Measurements from ENCODE around the gene PPM1H. TPM values are rescaled to one million over a fixed set of nuclear protein-coding genes. Genes with fewer than 3 reads are reported as not detected.

The PPM1H gene
- total RNA-seq, 1 experiment from 2014 or later, result 0.04 TPM

GRCh38 chr12:62787611-62788010 is 147.3 kb downstream of the PPM1H start:
- ChIA-PET CTCF (no interaction called here), POLR2A (ENCODE audit: low non-redundant PET) (no interaction called here)
- Histone ChIP-seq H3K4me1 (ENCODE audit: insufficient read depth, low read length, poor library complexity, severe bottlenecking) (no peaks in the 10 kb centered on the region), H3K27ac (ENCODE audit: low read depth, low read length, poor library complexity, severe bottlenecking) (no peak overlapping the region), H3K4me3 (ENCODE audit: low read depth, low read length, poor library complexity, severe bottlenecking) (no peak overlapping the region), H3K36me3 (ENCODE audit: insufficient read depth, low read length, poor library complexity, severe bottlenecking) (no peaks in the 10 kb centered on the region), H3K27me3 (replicated peaks; ENCODE audit: insufficient read depth, low read depth, low read length, poor library complexity) (no peaks in the 10 kb centered on the region), H3K9me3 (ENCODE audit: low read depth, low read length, poor library complexity, severe bottlenecking) (no peaks in the 10 kb centered on the region)
- intact Hi-C loops (cut with micrococcal nuclease; ENCODE audit: unreplicated experiment), result no loop called here
- no peak for TF ChIP-seq EZH2 (IDR thresholded peaks at IDR 0.05; ENCODE audit: borderline replicate concordance, low read depth, low read length, poor library complexity, severe bottlenecking)
- TF ChIP-seq, protein P1, sequence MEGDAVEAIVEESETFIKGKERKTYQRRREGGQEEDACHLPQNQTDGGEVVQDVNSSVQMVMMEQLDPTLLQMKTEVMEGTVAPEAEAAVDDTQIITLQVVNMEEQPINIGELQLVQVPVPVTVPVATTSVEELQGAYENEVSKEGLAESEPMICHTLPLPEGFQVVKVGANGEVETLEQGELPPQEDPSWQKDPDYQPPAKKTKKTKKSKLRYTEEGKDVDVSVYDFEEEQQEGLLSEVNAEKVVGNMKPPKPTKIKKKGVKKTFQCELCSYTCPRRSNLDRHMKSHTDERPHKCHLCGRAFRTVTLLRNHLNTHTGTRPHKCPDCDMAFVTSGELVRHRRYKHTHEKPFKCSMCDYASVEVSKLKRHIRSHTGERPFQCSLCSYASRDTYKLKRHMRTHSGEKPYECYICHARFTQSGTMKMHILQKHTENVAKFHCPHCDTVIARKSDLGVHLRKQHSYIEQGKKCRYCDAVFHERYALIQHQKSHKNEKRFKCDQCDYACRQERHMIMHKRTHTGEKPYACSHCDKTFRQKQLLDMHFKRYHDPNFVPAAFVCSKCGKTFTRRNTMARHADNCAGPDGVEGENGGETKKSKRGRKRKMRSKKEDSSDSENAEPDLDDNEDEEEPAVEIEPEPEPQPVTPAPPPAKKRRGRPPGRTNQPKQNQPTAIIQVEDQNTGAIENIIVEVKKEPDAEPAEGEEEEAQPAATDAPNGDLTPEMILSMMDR (conservative IDR thresholded peaks at IDR 0.05; ENCODE audit: low read depth, low read length), result no peak
- no TSS peak for BruUV-seq (replicated peaks)
- DNase-seq (ENCODE audit: low spot score), result no peak

DNA sequence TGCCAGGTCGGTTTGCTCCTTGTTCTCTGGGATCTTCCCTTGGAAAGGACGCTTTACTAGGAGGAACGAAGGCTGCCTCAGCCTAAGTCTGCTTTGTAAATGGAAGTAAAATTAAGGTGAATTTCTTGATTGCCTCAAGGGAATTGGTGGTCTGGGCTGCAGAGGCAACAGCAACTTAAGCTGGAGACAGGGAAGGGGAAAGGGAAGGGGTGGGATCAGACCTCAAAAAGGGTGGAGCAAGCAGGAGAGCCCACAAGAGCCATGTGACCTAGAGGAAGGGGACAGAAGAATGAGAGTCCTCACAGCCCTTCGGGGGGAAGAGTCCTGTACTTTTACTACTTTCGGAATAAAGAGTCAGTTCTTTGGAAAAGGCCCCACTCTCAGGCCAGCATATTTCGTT is 147.9 kb downstream of the PPM1H start:
- no TSS peak for BruUV-seq (replicated peaks)
- CTCF ChIA-PET, result no interaction called here
- intact Hi-C loops (cut with micrococcal nuclease; ENCODE audit: unreplicated experiment), result no loop called here
- Histone ChIP-seq H3K27ac (ENCODE audit: low read depth, low read length, poor library complexity, severe bottlenecking) (no peak overlapping the region), H3K36me3 (ENCODE audit: insufficient read depth, low read length, poor library complexity, severe bottlenecking) (no peaks in the 10 kb centered on the region), H3K9me3 (ENCODE audit: low read depth, low read length, poor library complexity, severe bottlenecking) (no peaks in the 10 kb centered on the region), H3K4me1 (ENCODE audit: insufficient read depth, low read length, poor library complexity, severe bottlenecking) (no peaks in the 10 kb centered on the region), H3K27me3 (replicated peaks; ENCODE audit: insufficient read depth, low read depth, low read length, poor library complexity) (no peaks in the 10 kb centered on the region), H3K4me3 (ENCODE audit: low read depth, low read length, poor library complexity, severe bottlenecking) (no peak overlapping the region)
- TF ChIP-seq EZH2 (IDR thresholded peaks at IDR 0.05; ENCODE audit: borderline replicate concordance, low read depth, low read length, poor library complexity, severe bottlenecking), result no peak
- TF ChIP-seq, protein P1 (conservative IDR thresholded peaks at IDR 0.05; ENCODE audit: low read depth, low read length), result no peak
- POLR2A ChIA-PET (ENCODE audit: low non-redundant PET), result no interaction called here
- no peak for DNase-seq (ENCODE audit: low spot score)

DNA sequence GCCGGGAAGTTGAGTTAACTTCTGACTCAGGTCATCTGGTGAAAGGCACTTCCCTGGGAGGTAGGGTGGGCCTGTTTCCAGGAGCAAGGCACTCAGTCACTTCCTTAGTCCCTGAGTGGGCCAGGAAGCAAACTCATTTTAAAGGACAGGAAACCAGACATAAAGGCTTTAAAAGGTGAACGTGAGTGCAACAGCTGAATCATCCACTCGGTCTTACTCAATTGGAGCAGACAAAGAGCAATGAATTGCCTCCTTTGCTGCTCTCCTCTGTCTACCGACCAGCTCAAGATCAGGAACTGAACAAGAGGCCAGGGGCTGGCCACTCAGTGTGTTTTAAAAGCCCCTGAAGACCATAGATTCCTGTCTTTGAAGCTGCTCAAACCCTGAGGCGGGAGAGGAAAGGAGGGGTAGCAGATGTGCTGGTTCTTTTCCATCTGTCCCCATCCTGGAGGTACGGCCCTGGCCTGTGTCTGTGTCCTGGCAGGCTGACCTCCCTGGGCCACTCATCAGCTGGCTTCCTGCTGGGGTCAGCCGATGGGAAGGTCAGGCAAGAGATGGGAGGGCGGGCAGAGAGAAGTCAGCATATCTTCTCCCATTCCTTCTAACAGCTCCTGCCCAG is 148.9 kb downstream of the PPM1H start:
- no TSS peak for BruUV-seq (replicated peaks)
- H3K36me3 ChIP-seq (ENCODE audit: insufficient read depth, low read length, poor library complexity, severe bottlenecking), result no peaks in the 10 kb centered on the region
- TF ChIP-seq, protein P1 (conservative IDR thresholded peaks at IDR 0.05; ENCODE audit: low read depth, low read length), result no peak
- no peak for TF ChIP-seq EZH2 (IDR thresholded peaks at IDR 0.05; ENCODE audit: borderline replicate concordance, low read depth, low read length, poor library complexity, severe bottlenecking)
- no peak overlapping the region for H3K27ac ChIP-seq (ENCODE audit: low read depth, low read length, poor library complexity, severe bottlenecking)
- ChIA-PET CTCF (no interaction called here), POLR2A (ENCODE audit: low non-redundant PET) (no interaction called here)
- DNase-seq (ENCODE audit: low spot score), result peak; percentile 48
- intact Hi-C loops (cut with micrococcal nuclease; ENCODE audit: unreplicated experiment), result no loop called here
- no peaks in the 10 kb centered on the region for H3K9me3 ChIP-seq (ENCODE audit: low read depth, low read length, poor library complexity, severe bottlenecking)
- H3K4me3 ChIP-seq (ENCODE audit: low read depth, low read length, poor library complexity, severe bottlenecking), result no peak overlapping the region
- no peaks in the 10 kb centered on the region for H3K4me1 ChIP-seq (ENCODE audit: insufficient read depth, low read length, poor library complexity, severe bottlenecking)
- H3K27me3 ChIP-seq (replicated peaks; ENCODE audit: insufficient read depth, low read depth, low read length, poor library complexity), result no peaks in the 10 kb centered on the region

All from A673 (cell line).